Measurements from ENCODE around the gene GRIK5.

DNA sequence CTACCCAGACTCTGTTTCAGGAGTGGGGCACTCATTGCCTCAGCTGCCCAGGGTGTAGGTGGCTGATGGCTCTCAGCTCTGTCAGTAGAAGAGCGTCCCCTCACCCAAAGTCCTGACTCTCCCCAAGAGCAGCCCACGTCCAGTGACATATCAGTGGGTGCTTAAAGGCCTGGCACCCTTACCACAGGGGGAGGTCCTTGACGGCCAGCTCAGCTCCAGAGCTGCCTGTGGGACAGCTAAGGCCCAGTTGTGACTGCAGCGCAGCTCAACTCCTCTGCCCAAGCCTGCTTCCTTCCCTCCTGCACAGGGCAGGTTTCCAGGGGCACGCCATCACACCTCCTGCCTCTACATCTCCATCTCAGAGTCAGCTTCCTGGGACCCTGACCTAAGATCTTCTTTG is 32.4 kb downstream of the GRIK5 start:
- TF ChIP-seq, protein P1, sequence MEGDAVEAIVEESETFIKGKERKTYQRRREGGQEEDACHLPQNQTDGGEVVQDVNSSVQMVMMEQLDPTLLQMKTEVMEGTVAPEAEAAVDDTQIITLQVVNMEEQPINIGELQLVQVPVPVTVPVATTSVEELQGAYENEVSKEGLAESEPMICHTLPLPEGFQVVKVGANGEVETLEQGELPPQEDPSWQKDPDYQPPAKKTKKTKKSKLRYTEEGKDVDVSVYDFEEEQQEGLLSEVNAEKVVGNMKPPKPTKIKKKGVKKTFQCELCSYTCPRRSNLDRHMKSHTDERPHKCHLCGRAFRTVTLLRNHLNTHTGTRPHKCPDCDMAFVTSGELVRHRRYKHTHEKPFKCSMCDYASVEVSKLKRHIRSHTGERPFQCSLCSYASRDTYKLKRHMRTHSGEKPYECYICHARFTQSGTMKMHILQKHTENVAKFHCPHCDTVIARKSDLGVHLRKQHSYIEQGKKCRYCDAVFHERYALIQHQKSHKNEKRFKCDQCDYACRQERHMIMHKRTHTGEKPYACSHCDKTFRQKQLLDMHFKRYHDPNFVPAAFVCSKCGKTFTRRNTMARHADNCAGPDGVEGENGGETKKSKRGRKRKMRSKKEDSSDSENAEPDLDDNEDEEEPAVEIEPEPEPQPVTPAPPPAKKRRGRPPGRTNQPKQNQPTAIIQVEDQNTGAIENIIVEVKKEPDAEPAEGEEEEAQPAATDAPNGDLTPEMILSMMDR (IDR thresholded peaks at IDR 0.05; ENCODE audit: low read depth, low read length, poor library complexity, severe bottlenecking) = no peak
- no peak for TF ChIP-seq EZH2phosphoT487 (IDR thresholded peaks at IDR 0.05; ENCODE audit: borderline replicate concordance, low read length)

Measured in DOHH2 (cell line).